GM23338 (cell line): ENCODE measurements around the gene PRKG2. TPM values are rescaled to one million over a fixed set of nuclear protein-coding genes. Genes with fewer than 3 reads are reported as not detected.

ENCODE experiments used
- ATAC-seq: fragments of 200-7000 bp; cut with Tn5 transposase; 3 replicates; pipeline ENCODE4 v1.9.1; 2020
- DNase-seq: peaks from one replicate; pipeline ENCODE4 v3.0.0-alpha.2; 2015; ENCODE audit warnings: low spot score
- H2AFZ ChIP-seq: fragments of 200-600 bp; sonication (generic); 2 replicates; pipeline ENCODE4 v1.8.0; 2016; ENCODE audit warnings: antibody characterized with exemption, mild to moderate bottlenecking, moderate library complexity
- H3F3A ChIP-seq: fragments of 200-600 bp; sonication (generic); replicated peaks from 2 replicates; pipeline ENCODE4 v1.8.0; 2017; ENCODE audit warnings: antibody characterized with exemption, mixed run types, low read depth
- H3K27ac ChIP-seq: fragments of 200-600 bp; sonication (generic); 2 replicates; pipeline ENCODE4 v1.6.1; 2016; ENCODE audit warnings: low read depth
- H3K27me3 ChIP-seq: fragments of 200-600 bp; sonication (generic); 2 replicates; pipeline ENCODE4 v1.8.0; 2016; ENCODE audit warnings: mild to moderate bottlenecking, mixed run types, moderate library complexity; ENCODE audit not compliant: insufficient read depth
- H3K36me3 ChIP-seq: fragments of 200-600 bp; sonication (generic); 2 replicates; pipeline ENCODE4 v1.8.0; 2016; ENCODE audit warnings: mild to moderate bottlenecking; ENCODE audit not compliant: insufficient read depth
- H3K4me1 ChIP-seq: fragments of 200-600 bp; sonication (generic); 2 replicates; pipeline ENCODE4 v1.8.0; 2016; ENCODE audit warnings: mild to moderate bottlenecking, moderate library complexity; ENCODE audit not compliant: insufficient read depth
- H3K4me2 ChIP-seq: fragments of 200-600 bp; sonication (generic); 2 replicates; pipeline ENCODE4 v1.7.1; 2017; ENCODE audit warnings: mixed run types
- H3K4me3 ChIP-seq: fragments of 200-600 bp; sonication (generic); 2 replicates; pipeline ENCODE4 v1.6.1; 2016; ENCODE audit warnings: mixed run types
- H3K79me2 ChIP-seq: fragments of 200-600 bp; sonication (generic); replicated peaks from 2 replicates; pipeline ENCODE4 v1.8.0; 2017; ENCODE audit warnings: mild to moderate bottlenecking; ENCODE audit not compliant: insufficient read depth
- H3K9me2 ChIP-seq: fragments of 200-600 bp; sonication (generic); 2 replicates; pipeline ENCODE4 v1.8.0; 2017; ENCODE audit not compliant: insufficient read depth
- H4K20me1 ChIP-seq: fragments of 200-600 bp; sonication (generic); replicated peaks from 2 replicates; pipeline ENCODE4 v1.8.0; 2017; ENCODE audit warnings: mild to moderate bottlenecking; ENCODE audit not compliant: insufficient read depth
- H3K27ac Mint-ChIP-seq: 2 replicates; pipeline ENCODE4 v1.8.0; 2020; ENCODE audit warnings: inconsistent platforms, mild to moderate bottlenecking, moderate library complexity, mixed read lengths
- H3K27me3 Mint-ChIP-seq: 3 replicates; pipeline ENCODE4 v1.8.0; 2022; ENCODE audit warnings: low read depth, mild to moderate bottlenecking, moderate library complexity, mixed read lengths, inconsistent platforms; ENCODE audit not compliant: insufficient read depth, poor library complexity
- H3K36me3 Mint-ChIP-seq: 3 replicates; pipeline ENCODE4 v1.8.0; 2021; ENCODE audit warnings: low read depth, mild to moderate bottlenecking, inconsistent platforms, moderate library complexity, mixed read lengths
- H3K4me1 Mint-ChIP-seq: 3 replicates; pipeline ENCODE4 v1.8.0; 2020; ENCODE audit warnings: mild to moderate bottlenecking, inconsistent platforms, mixed read lengths
- H3K4me3 Mint-ChIP-seq: 3 replicates; pipeline ENCODE4 v1.8.0; 2021; ENCODE audit warnings: moderate library complexity, mild to moderate bottlenecking, inconsistent platforms, mixed read lengths
- H3K9me3 Mint-ChIP-seq: 3 replicates; pipeline ENCODE4 v1.8.0; 2020; ENCODE audit warnings: moderate library complexity, mild to moderate bottlenecking, inconsistent platforms, mixed read lengths
- CREB1 ChIP-seq: fragments of 250-450 bp; sonication (Bioruptor Pico); IDR thresholded peaks from 2 replicates; pipeline ENCODE4 v1.5.0; 2020; ENCODE audit warnings: low read depth, mild to moderate bottlenecking, moderate library complexity
- CTCF ChIP-seq, 2 experiments: fragments of 200-600 bp in 1 of 2; sonication (generic) in 1 of 2; conservative IDR thresholded peaks; 2 replicates each; pipeline versions ENCODE4 v1.5.1 to v1.6.1; 2016 to 2017; ENCODE audit warnings: antibody characterized with exemption in 2 of 2, low read depth in 2 of 2, mild to moderate bottlenecking in 2 of 2, moderate library complexity in 1 of 2
- ETS1 ChIP-seq: IDR thresholded peaks from 2 replicates; pipeline ENCODE4 v1.6.1; 2016; ENCODE audit warnings: antibody characterized with exemption
- EZH2 ChIP-seq: fragments of 200-600 bp; sonication (generic); IDR thresholded peaks from one replicate; pipeline ENCODE4 v1.8.0; 2017; ENCODE audit warnings: antibody characterized with exemption, mild to moderate bottlenecking, low read depth; ENCODE audit not compliant: unreplicated experiment
- EZH2phosphoT487 ChIP-seq: fragments of 200-600 bp; sonication (generic); IDR thresholded peaks from one replicate; pipeline ENCODE4 v1.8.1; 2018; ENCODE audit warnings: antibody characterized with exemption; ENCODE audit not compliant: unreplicated experiment
- NANOG ChIP-seq: IDR thresholded peaks from 2 replicates; pipeline ENCODE4 v1.6.1; 2016; ENCODE audit warnings: antibody characterized with exemption, borderline replicate concordance
- POLR2AphosphoS5 ChIP-seq: IDR thresholded peaks from 2 replicates; pipeline ENCODE4 v1.6.1; 2016; ENCODE audit warnings: antibody characterized with exemption, low read depth
- STAT1 ChIP-seq: IDR thresholded peaks from one replicate; pipeline ENCODE4 v1.6.1; 2016; ENCODE audit warnings: antibody characterized with exemption; ENCODE audit not compliant: unreplicated experiment
- ZNF114 ChIP-seq: fragments of 250-450 bp; sonication (Bioruptor Pico); IDR thresholded peaks from 2 replicates; pipeline ENCODE4 v1.5.0; 2020; ENCODE audit warnings: mild to moderate bottlenecking, moderate library complexity
- ZNF331 ChIP-seq: fragments of 250-450 bp; sonication (Bioruptor Pico); IDR thresholded peaks from 2 replicates; pipeline ENCODE4 v1.5.0; 2020; ENCODE audit warnings: low read depth, mild to moderate bottlenecking, moderate library complexity
- ZNF462 ChIP-seq: fragments of 250-450 bp; sonication (Bioruptor Pico); IDR thresholded peaks from 2 replicates; pipeline ENCODE4 v1.5.0; 2020; ENCODE audit warnings: mild to moderate bottlenecking, moderate library complexity
- polyA plus RNA-seq: library from polyadenylated mRNA; unstranded; fragments of >200 nt; fragmentation: Nextera tagmentation; extraction: Ambion mirVana; gene quantifications from 2 replicates; pipeline ENCODE4 v1.2.1, GENCODE V29; 2016
- total RNA-seq: library from RNA; depleted of rRNA; stranded (reverse); fragments of >200 nt; shearing (Covaris generic); gene quantifications from 2 replicates; pipeline ENCODE4 v1.2.3, GENCODE V29; 2014

The PRKG2 gene
- total and polyA plus RNA-seq, 2 experiments from 2014 or later, result 1.9 to 3.6 TPM

- no peak overlapping the region for H3K27ac Mint-ChIP-seq
- H3K27me3 ChIP-seq, result no peaks in the 10 kb centered on the region
- no peaks in the 10 kb centered on the region for H3K79me2 ChIP-seq
- H3K36me3 ChIP-seq, result no peaks in the 10 kb centered on the region
- H3K36me3 Mint-ChIP-seq, result no peaks in the 10 kb centered on the region
- H3K4me3 Mint-ChIP-seq, result no peak overlapping the region
- no peaks in the 10 kb centered on the region for H3K9me3 Mint-ChIP-seq
- no peak overlapping the region for H2AFZ ChIP-seq
- H3K4me1 ChIP-seq, result peaks cover 9% of the 10 kb centered on the region; the same call in 1 of the 2 replicates
- no peaks in the 10 kb centered on the region for H3K27me3 Mint-ChIP-seq
- ATAC-seq (no peak), DNase-seq (no peak)
- no peak overlapping the region for H3K4me3 ChIP-seq
- peaks cover 9% of the 10 kb centered on the region; the same call in 2 of the 3 replicates for H3K4me1 Mint-ChIP-seq
- no peaks in the 10 kb centered on the region for H3F3A ChIP-seq
- no peak overlapping the region for H3K4me2 ChIP-seq
- no peak for TF ChIP-seq EZH2phosphoT487
- no peak for TF ChIP-seq CREB1 (CRISPR knock-in tag)
- TF ChIP-seq ZNF114 (CRISPR knock-in tag), result no peak
- TF ChIP-seq NANOG, result no peak
- no peak for TF ChIP-seq POLR2AphosphoS5
- TF ChIP-seq STAT1, result no peak
- no peak for TF ChIP-seq ETS1
- no peaks in the 10 kb centered on the region for H3K9me2 ChIP-seq
- H4K20me1 ChIP-seq, result no peaks in the 10 kb centered on the region
- no peak overlapping the region for H3K27ac ChIP-seq
These were observed 50.2 kb downstream of the PRKG2 start for GRCh38 chr4:81164623-81165416.

- Histone ChIP-seq H3F3A (no peaks in the 10 kb centered on the region), H3K4me2 (no peak overlapping the region), H3K79me2 (no peaks in the 10 kb centered on the region), H3K27ac (no peak overlapping the region), H3K27me3 (no peaks in the 10 kb centered on the region), H3K4me1 (peaks cover 9% of the 10 kb centered on the region; the same call in 1 of the 2 replicates), H3K4me3 (no peak overlapping the region), H3K9me2 (no peaks in the 10 kb centered on the region), H2AFZ (no peak overlapping the region), H3K36me3 (no peaks in the 10 kb centered on the region), H4K20me1 (no peaks in the 10 kb centered on the region)
- no peak for ATAC-seq
- no peak for DNase-seq
- H3K4me3 Mint-ChIP-seq, result no peak overlapping the region
- no peaks in the 10 kb centered on the region for H3K36me3 Mint-ChIP-seq
- no peak overlapping the region for H3K27ac Mint-ChIP-seq
- H3K9me3 Mint-ChIP-seq, result no peaks in the 10 kb centered on the region
- no peaks in the 10 kb centered on the region for H3K27me3 Mint-ChIP-seq
- peaks cover 9% of the 10 kb centered on the region; the same call in 2 of the 3 replicates for H3K4me1 Mint-ChIP-seq
- TF ChIP-seq ZNF462 (no peak), EZH2 (no peak), CTCF (conservative IDR thresholded peaks at IDR 0.05; ENCODE audit: low read depth in 2 of 2) (no peak), EZH2phosphoT487 (no peak), ZNF114 (CRISPR knock-in tag) (no peak), ZNF331 (CRISPR knock-in tag) (no peak), STAT1 (no peak), ETS1 (no peak)
These were observed 50.9 kb downstream of the PRKG2 start for GRCh38 chr4:81164126-81164525.
